Measurements from ENCODE around the gene VWA7. TPM values are rescaled to one million over a fixed set of nuclear protein-coding genes. Genes with fewer than 3 reads are reported as not detected.

The VWA7 gene
- polyA plus RNA-seq, 10 donors: 0.88 to 3.3 (median 2.3) TPM

DNA sequence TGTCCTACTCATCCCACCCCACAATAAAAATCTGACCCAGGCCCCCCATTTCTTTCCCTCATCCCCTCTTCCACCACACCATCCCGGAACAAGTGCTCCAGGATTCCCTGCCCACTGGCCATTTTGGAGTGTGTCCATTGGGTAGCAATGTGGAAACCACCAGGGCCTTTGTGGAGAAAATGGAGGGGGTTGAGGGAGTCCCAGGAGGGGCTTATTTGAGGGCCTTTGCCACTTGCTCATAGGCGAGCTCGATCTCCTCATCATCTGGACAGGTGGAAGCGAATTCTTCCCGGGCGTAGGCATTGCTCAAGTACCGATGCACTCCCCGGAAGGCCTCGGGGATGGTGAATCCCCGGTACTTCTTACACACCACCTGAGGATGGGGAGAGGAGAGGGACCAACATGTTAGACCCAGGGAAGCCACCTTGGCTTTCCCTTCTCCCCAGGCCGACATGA lies 46.5 kb downstream of the VWA7 start:
- DNase-seq: no peak

GRCh38 chr6:31729979-31730630 lies 47.0 kb downstream of the VWA7 start:
- peak; percentile 91 to 97 (median 97) for DNase-seq

- DNase-seq: peak; percentile 90 to 97 (median 93)
Measured at GRCh38 chr6:31729515-31729978, 47.6 kb downstream of the VWA7 start.

GRCh38 chr6:31728767-31729514 lies 48.2 kb downstream of the VWA7 start, which contains the start of gene DDAH2:
TSS of gene DDAH2 (minus strand) at chr6:31729299. CDS start at chr6:31729161, 138 bp downstream.
- DNase-seq: peak in 1 of 3 donors; percentile 47

DNA sequence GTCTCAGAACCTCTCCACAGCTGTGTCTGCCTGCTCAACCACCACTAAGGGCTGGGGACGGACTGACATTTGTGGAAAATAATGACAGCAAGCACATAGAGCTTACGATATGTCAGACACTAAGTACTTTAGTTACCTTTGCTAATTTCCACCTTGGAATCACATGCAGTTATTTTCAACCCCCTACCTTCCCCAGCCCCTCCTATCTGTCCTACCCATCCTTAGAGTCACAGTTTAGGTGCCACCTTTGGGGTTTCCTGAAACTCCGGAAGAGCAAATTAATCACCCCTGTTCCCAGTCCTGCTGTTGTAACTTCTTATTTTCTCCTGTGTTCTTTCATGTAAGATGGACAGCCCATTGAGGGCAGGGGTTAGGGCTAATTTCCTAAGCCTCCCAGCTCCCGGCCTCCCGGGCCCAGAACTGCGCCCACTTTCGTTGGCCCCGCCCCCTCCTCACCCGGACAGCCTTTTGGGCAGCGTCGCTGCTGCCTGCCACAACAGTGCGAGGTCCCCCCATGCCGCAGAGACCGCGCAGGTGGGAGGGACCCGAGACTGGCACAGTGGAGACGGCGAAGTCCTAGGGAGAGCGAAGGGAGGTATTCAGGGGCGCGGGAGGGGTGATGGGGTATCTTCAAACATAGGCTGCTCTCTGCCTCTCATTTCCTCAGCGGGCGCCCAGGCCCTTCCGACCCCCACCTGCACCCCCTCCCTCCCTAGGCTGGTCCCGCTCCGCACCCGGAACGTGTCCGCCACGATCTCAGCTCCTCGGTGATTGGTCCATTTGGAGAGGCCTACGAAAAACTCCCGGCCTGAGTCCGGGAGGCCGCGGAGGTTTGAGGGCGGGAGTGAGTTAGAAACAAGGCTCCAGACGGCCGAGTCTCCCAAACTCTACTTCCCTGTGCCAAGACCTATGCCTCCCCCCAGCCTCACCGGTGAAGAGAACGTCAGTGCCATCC lies 49.1 kb downstream of the VWA7 start:
- DNase-seq: peak in 1 of 3 donors; percentile 11

GRCh38 chr6:31727034-31727716 lies 50.0 kb downstream of the VWA7 start:
- peak in 1 of 3 donors; percentile 37 for DNase-seq

DNA sequence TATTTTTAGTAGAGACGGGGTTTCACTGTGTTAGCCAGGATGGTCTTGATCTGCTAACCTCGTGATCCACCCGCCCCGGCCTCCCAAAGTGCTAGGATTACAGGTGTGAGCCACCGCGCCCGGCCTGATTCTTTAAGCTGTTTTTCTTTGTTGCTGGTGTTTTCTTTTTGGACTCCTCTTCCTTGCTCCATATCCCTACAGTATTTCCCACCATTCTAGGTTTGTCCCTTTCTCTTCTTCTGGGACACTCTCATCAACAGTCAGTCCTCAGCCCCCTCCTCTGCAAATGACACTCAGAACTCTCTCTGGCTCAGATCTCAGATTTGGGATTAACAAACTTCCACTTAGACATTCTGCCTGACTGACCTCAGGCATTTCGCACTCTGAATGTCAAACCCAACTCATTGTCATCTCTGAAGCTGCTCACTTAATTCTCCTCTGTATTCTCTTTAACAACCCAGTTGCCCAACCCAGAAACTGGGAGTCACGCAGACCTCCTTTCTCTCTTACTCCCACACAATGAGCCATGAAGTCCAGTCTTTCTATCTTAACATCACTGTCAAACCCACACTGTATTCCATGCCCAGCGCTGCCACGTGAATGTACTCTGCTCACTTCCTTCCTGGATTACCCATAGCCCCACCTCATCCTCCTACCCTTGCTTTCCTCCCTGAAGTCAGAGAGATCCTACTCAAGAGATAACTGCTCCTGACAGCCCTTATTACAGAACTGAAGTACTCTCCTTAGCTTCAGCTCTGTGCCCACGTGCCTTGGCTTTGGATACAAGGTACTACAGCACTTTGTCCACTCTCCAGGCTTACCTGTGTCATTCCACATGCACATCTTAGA lies 51.4 kb downstream of the VWA7 start:
- DNase-seq: peak in 1 of 3 donors; percentile 14

GRCh38 chr6:31723980-31724691 lies 53.0 kb downstream of the VWA7 start:
- DNase-seq: peak in 1 of 3 donors; percentile 13

- DNase-seq: no peak
Measured at GRCh38 chr6:31723245-31723979, 53.7 kb downstream of the VWA7 start, which contains the start of gene MPIG6B. TSS of gene MPIG6B (plus strand) at chr6:31723373. CDS start at chr6:31723384, 11 bp downstream.

DNA sequence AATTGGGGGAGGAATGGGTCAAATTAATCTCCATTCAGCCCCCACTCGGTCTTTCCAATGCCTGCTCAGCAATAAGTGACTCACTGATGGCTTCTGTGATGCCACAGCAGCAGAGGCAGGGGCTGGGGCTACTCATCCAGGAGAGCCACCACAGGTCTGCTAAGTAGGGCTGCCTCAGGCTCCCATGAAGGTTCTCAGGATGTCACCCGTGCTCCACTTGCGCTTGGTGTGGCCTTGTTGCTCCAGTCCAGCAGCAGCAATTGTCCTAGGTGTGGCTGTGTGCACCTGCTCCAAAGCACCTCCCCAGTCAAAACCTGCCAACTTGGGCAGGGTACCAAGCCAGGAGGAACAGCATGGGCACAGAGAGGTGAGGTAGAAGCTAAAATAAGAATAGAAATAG lies 55.0 kb downstream of the VWA7 start:
- no peak for DNase-seq

- DNase-seq: no peak
Measured at GRCh38 chr6:31721351-31722020, 55.6 kb downstream of the VWA7 start, which contains the start of gene LY6G6C. TSS of gene LY6G6C (minus strand) at chr6:31721746. CDS start at chr6:31721679, 67 bp downstream.

- no peak for DNase-seq
Measured at GRCh38 chr6:31720196-31720770, 56.8 kb downstream of the VWA7 start.

GRCh38 chr6:31719001-31719400 lies 58.1 kb downstream of the VWA7 start:
- no peak for DNase-seq

GRCh38 chr6:31718265-31718664 lies 58.9 kb downstream of the VWA7 start:
- DNase-seq: no peak

- no peak for DNase-seq
Measured at GRCh38 chr6:31717499-31718222, 59.5 kb downstream of the VWA7 start.

Measured in muscle of back (tissue), 11 donors.